IPS-NIHi7 (cell line): ENCODE data around the gene ZNF79.
"Not testable (repeated sequence)": the region's sequence is repeated elsewhere in the genome, so short reads cannot be mapped to it uniquely, and the experiment has no call there.

ENCODE experiments used
- DNase-seq: peaks from one replicate; pipeline ENCODE4 v3.0.0; 2012; ENCODE audit warnings: mixed read lengths; ENCODE audit errors: extremely low spot score

ZNF79 gene

GRCh38 chr9:127455324-127455992, 31.3 kb downstream of the ZNF79 start:
- no peak for DNase-seq

GRCh38 chr9:127457191-127457878, 33.2 kb downstream of the ZNF79 start:
- peak; percentile 58 for DNase-seq

GRCh38 chr9:127458921-127459320, 34.7 kb downstream of the ZNF79 start:
- DNase-seq = no peak

GRCh38 chr9:127463382-127463781, 39.2 kb downstream of the ZNF79 start:
- no peak for DNase-seq

- no peak for DNase-seq
Observed at GRCh38 chr9:127463911-127464310, 39.7 kb downstream of the ZNF79 start.

GRCh38 chr9:127466407-127466917, 42.3 kb downstream of the ZNF79 start:
- not testable (repeated sequence) for DNase-seq

- no peak for DNase-seq
Observed at GRCh38 chr9:127467621-127468020, 43.4 kb downstream of the ZNF79 start.

GRCh38 chr9:127470662-127471061, 46.5 kb downstream of the ZNF79 start:
- no peak for DNase-seq

GRCh38 chr9:127473501-127473900, 49.3 kb downstream of the ZNF79 start:
- DNase-seq = no peak

- DNase-seq = no peak
Observed at GRCh38 chr9:127473932-127474331, 49.8 kb downstream of the ZNF79 start.

GRCh38 chr9:127474592-127474991, 50.4 kb downstream of the ZNF79 start:
- no peak for DNase-seq

- DNase-seq = no peak
Observed at GRCh38 chr9:127479507-127480081, 55.4 kb downstream of the ZNF79 start.

GRCh38 chr9:127482662-127483061, 58.5 kb downstream of the ZNF79 start:
- no peak for DNase-seq

- no peak for DNase-seq
Observed at GRCh38 chr9:127485995-127486394, 61.8 kb downstream of the ZNF79 start.

- DNase-seq = no peak
Observed at GRCh38 chr9:127488946-127489345, 64.8 kb downstream of the ZNF79 start.

GRCh38 chr9:127489471-127490115, 65.4 kb downstream of the ZNF79 start:
- DNase-seq = peak; percentile 90

GRCh38 chr9:127490535-127491230, 66.5 kb downstream of the ZNF79 start:
- DNase-seq = no peak

GRCh38 chr9:127491516-127491915, 67.3 kb downstream of the ZNF79 start:
- no peak for DNase-seq

GRCh38 chr9:127492616-127493015, 68.4 kb downstream of the ZNF79 start:
- DNase-seq = no peak

- no peak for DNase-seq
Observed at GRCh38 chr9:127493592-127494303, 69.6 kb downstream of the ZNF79 start.

- DNase-seq = no peak
Observed at GRCh38 chr9:127494304-127494702, 70.1 kb downstream of the ZNF79 start.
